ENCODE results near the gene SLC22A16. TPM values are rescaled to one million over a fixed set of nuclear protein-coding genes. Genes with fewer than 3 reads are reported as not detected.

Gene SLC22A16
- total RNA-seq: not detected

DNA sequence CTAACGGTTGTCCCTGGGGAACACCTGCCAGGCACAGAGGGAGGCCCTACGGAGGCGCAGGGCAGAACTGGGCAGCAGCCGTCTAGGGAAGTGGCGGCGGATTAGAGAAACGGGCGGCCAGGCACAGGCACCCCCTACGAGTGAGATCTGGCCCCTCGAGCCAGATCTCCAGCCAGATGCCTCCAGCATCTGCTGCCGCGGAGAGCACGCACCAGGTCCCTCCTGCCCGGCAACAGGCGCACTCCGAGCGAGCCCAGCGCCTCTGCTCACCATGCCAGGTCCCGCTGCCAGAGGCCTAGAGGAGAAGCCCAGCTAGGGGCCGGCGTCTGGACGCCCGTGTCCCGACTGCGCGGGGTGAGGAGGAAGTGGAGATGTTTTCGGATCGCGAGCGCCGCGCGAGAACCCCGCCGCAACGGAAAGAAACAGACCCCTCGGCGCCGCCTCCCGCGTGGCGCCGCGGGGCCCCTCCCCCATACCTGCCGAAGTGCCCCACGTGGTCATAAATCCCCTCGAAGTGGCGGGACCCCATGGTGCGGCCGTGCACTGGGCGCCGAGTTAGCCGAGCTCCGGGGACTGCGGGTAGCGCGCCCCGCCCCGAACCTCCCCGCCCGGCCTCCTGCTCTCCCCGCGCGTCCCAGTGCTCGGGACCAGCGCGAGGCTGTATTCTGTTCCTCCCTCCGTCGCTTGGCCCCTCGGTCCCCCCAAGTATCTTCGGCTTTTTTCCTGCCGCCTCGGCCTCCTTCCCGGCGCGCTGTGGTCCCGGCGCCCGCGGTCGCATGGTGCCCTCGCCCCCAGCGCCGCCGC is at the start of gene SLC22A16:
SLC22A16 (minus strand) TSS at position 568 of the 804 bp plus-strand sequence; CDS start at position 529, 39 bp downstream.
- peak within 1 kb of the TSS; percentile 34 for H3K4me3 Mint-ChIP-seq
- peaks cover 25% of the 10 kb centered on the region for H3K27me3 Mint-ChIP-seq
- CTCF ChIA-PET: interaction anchor here (1.0 kb wide), 1 partner anchor 176 kb away, joined by 3 read pairs; no protein-coding TSS in a partner anchor
- POLR2A ChIA-PET: no interaction called here
- ATAC-seq (peak; percentile 36), DNase-seq (peak; percentile 15)
- intact Hi-C loops (cut with DNase I, micrococcal nuclease): no loop called here
- H3K9me3 Mint-ChIP-seq (ENCODE audit: low read depth): no peaks in the 10 kb centered on the region
- H3K36me3 Mint-ChIP-seq (ENCODE audit: low read depth): no peaks in the 10 kb centered on the region
- peaks cover 9% of the 10 kb centered on the region for H3K4me1 Mint-ChIP-seq
- H3K27ac Mint-ChIP-seq: no peak within 1 kb of the TSS

DNA sequence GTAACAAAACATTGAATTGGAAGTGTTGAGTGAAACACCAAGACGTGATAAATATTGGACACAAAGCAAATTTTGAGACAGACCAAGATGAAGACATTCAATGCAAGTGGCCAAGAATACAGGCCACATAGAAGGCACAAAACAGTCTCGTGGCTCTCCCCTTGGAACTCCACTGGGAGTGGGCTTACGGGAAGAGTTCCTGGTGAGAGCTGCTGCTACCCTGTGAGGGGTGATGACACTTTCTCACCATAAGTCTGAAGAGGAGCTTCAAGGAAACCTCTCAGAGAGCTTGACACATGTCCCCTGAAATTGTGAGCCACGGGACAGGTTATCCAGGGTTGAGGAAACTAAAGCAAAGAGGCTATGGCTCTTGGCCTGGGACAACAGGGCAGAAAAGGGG is 48.6 kb upstream of the SLC22A16 start:
- ATAC-seq (no peak), DNase-seq (no peak)
- POLR2A ChIA-PET: no interaction called here
- H3K9me3 Mint-ChIP-seq (ENCODE audit: low read depth): no peaks in the 10 kb centered on the region
- no peaks in the 10 kb centered on the region for H3K36me3 Mint-ChIP-seq (ENCODE audit: low read depth)
- H3K4me1 Mint-ChIP-seq: peaks cover 9% of the 10 kb centered on the region
- no peak overlapping the region for H3K27ac Mint-ChIP-seq
- intact Hi-C loops (cut with DNase I, micrococcal nuclease): no loop called here
- no peak overlapping the region for H3K4me3 Mint-ChIP-seq
- H3K27me3 Mint-ChIP-seq: peaks cover 4% of the 10 kb centered on the region
- CTCF ChIA-PET: no interaction called here

- DNase-seq (no peak), ATAC-seq (no peak)
- Mint-ChIP-seq H3K36me3 (ENCODE audit: low read depth) (no peaks in the 10 kb centered on the region), H3K4me3 (no peak overlapping the region), H3K27ac (no peak overlapping the region), H3K9me3 (ENCODE audit: low read depth) (no peaks in the 10 kb centered on the region), H3K4me1 (peaks cover 8% of the 10 kb centered on the region), H3K27me3 (peaks cover 3% of the 10 kb centered on the region)
- intact Hi-C loops (cut with DNase I, micrococcal nuclease): no loop called here
- POLR2A ChIA-PET: no interaction called here
- CTCF ChIA-PET: no interaction called here
Observed at GRCh38 chr6:110524305-110524704, 47.9 kb upstream of the SLC22A16 start.

- CTCF ChIA-PET: no interaction called here
- ATAC-seq (peak; percentile 26), DNase-seq (no peak)
- H3K4me1 Mint-ChIP-seq: peaks cover 5% of the 10 kb centered on the region
- H3K27me3 Mint-ChIP-seq: peaks cover 2% of the 10 kb centered on the region
- intact Hi-C loops (cut with DNase I, micrococcal nuclease): no loop called here
- H3K36me3 Mint-ChIP-seq (ENCODE audit: low read depth): no peaks in the 10 kb centered on the region
- H3K27ac Mint-ChIP-seq: no peak overlapping the region
- POLR2A ChIA-PET: no interaction called here
- no peaks in the 10 kb centered on the region for H3K9me3 Mint-ChIP-seq (ENCODE audit: low read depth)
- H3K4me3 Mint-ChIP-seq: no peak overlapping the region
Observed at GRCh38 chr6:110523451-110524021, 47.1 kb upstream of the SLC22A16 start.

GRCh38 chr6:110522427-110522826 is 46.0 kb upstream of the SLC22A16 start:
- intact Hi-C loops (cut with DNase I, micrococcal nuclease): no loop called here
- ChIA-PET POLR2A (no interaction called here), CTCF (no interaction called here)
- Mint-ChIP-seq H3K27me3 (peaks cover under 1% of the 10 kb centered on the region), H3K9me3 (ENCODE audit: low read depth) (no peaks in the 10 kb centered on the region), H3K4me1 (no peaks in the 10 kb centered on the region), H3K36me3 (ENCODE audit: low read depth) (no peaks in the 10 kb centered on the region), H3K4me3 (no peak overlapping the region), H3K27ac (no peak overlapping the region)
- ATAC-seq (no peak), DNase-seq (no peak)

- ATAC-seq (no peak), DNase-seq (no peak)
- no peak overlapping the region for H3K4me3 Mint-ChIP-seq
- ChIA-PET POLR2A (interaction anchor here (0.7 kb wide), 1 partner anchor 525 kb away, joined by 4 read pairs; no protein-coding TSS in a partner anchor), CTCF (no interaction called here)
- no peak overlapping the region for H3K27ac Mint-ChIP-seq
- H3K4me1 Mint-ChIP-seq: no peaks in the 10 kb centered on the region
- H3K9me3 Mint-ChIP-seq (ENCODE audit: low read depth): no peaks in the 10 kb centered on the region
- H3K36me3 Mint-ChIP-seq (ENCODE audit: low read depth): no peaks in the 10 kb centered on the region
- intact Hi-C loops (cut with DNase I, micrococcal nuclease): no loop called here
- H3K27me3 Mint-ChIP-seq: peaks cover 3% of the 10 kb centered on the region
Observed at GRCh38 chr6:110520992-110521543, 44.7 kb upstream of the SLC22A16 start.

DNA sequence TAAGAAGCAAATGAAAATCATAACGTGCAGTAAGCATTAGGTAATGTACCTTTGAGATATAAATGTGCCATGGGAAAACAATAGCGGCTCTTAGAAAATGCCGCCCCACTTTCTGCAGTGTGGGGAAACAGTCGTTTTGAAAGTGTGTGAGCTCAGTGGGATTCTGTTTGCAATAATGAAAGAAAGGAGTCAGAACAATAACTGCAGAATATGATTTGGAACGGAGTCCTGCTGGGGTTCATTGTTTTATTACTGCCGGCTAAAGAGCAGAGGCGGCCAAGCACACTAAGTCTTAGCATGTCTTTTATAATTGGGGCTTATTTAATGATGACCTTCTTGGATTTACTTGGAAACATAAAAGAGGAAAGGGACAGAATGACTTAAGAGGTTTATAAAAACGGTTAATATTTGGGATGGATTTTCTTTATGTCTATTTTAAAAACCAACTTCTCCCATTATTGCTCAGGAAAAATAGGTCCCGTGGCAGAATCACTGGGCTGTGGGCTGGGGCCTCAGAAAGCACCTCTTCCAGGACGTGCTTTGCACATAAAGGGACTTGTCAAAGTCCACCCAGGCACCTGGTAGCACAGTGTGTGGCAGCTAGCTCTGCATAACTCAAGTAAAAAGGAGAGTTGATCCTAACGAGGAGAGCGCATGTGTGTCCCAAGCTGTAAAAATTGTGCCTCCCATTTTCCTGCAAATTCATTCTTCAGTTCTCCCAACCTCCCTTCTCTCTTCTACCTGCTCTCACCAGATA is 44.0 kb upstream of the SLC22A16 start:
- no peaks in the 10 kb centered on the region for H3K9me3 Mint-ChIP-seq (ENCODE audit: low read depth)
- ChIA-PET POLR2A (no interaction called here), CTCF (interaction anchor here (0.9 kb wide), 1 partner anchor 8 kb away, joined by 3 read pairs; no protein-coding TSS in a partner anchor)
- intact Hi-C loops (cut with DNase I, micrococcal nuclease): no loop called here
- H3K4me3 Mint-ChIP-seq: no peak overlapping the region
- no peaks in the 10 kb centered on the region for H3K4me1 Mint-ChIP-seq
- DNase-seq: no peak
- no peak for ATAC-seq
- H3K36me3 Mint-ChIP-seq (ENCODE audit: low read depth): no peaks in the 10 kb centered on the region
- no peak overlapping the region for H3K27ac Mint-ChIP-seq
- peaks cover 3% of the 10 kb centered on the region for H3K27me3 Mint-ChIP-seq

GRCh38 chr6:110517601-110518281 is 41.3 kb upstream of the SLC22A16 start:
- DNase-seq (no peak), ATAC-seq (no peak)
- no peaks in the 10 kb centered on the region for H3K4me1 Mint-ChIP-seq
- H3K4me3 Mint-ChIP-seq: no peak overlapping the region
- H3K27ac Mint-ChIP-seq: no peak overlapping the region
- no peaks in the 10 kb centered on the region for H3K9me3 Mint-ChIP-seq (ENCODE audit: low read depth)
- ChIA-PET POLR2A (no interaction called here), CTCF (interaction anchor here (0.7 to 0.9 kb wide), 2 partner anchors 34 to 1246 kb away, joined by 3 to 5 read pairs; no protein-coding TSS in a partner anchor)
- H3K27me3 Mint-ChIP-seq: peaks cover 3% of the 10 kb centered on the region
- no peaks in the 10 kb centered on the region for H3K36me3 Mint-ChIP-seq (ENCODE audit: low read depth)
- intact Hi-C loops (cut with DNase I, micrococcal nuclease): no loop called here

- ATAC-seq (no peak), DNase-seq (no peak)
- POLR2A ChIA-PET: no interaction called here
- no peak overlapping the region for H3K4me3 Mint-ChIP-seq
- CTCF ChIA-PET: no interaction called here
- no peaks in the 10 kb centered on the region for H3K36me3 Mint-ChIP-seq (ENCODE audit: low read depth)
- H3K4me1 Mint-ChIP-seq: no peaks in the 10 kb centered on the region
- intact Hi-C loops (cut with DNase I, micrococcal nuclease): no loop called here
- no peaks in the 10 kb centered on the region for H3K9me3 Mint-ChIP-seq (ENCODE audit: low read depth)
- H3K27ac Mint-ChIP-seq: no peak overlapping the region
- H3K27me3 Mint-ChIP-seq: peaks cover 3% of the 10 kb centered on the region
Observed at GRCh38 chr6:110517034-110517433, 40.6 kb upstream of the SLC22A16 start.

GRCh38 chr6:110514818-110515217 is 38.4 kb upstream of the SLC22A16 start:
- ChIA-PET CTCF (interaction anchor here (1.6 kb wide), 1 partner anchor 13 kb away, joined by 4 read pairs; no protein-coding TSS in a partner anchor), POLR2A (no interaction called here)
- Mint-ChIP-seq H3K27ac (no peak overlapping the region), H3K36me3 (ENCODE audit: low read depth) (no peaks in the 10 kb centered on the region), H3K4me1 (no peaks in the 10 kb centered on the region), H3K4me3 (no peak overlapping the region), H3K9me3 (ENCODE audit: low read depth) (no peaks in the 10 kb centered on the region), H3K27me3 (peaks cover 3% of the 10 kb centered on the region)
- no peak for DNase-seq
- ATAC-seq: no peak
- intact Hi-C loops (cut with DNase I, micrococcal nuclease): no loop called here

GRCh38 chr6:110512991-110513390 is 36.6 kb upstream of the SLC22A16 start:
- intact Hi-C loops (cut with DNase I, micrococcal nuclease): no loop called here
- ATAC-seq (no peak), DNase-seq (no peak)
- CTCF ChIA-PET: interaction anchor here (0.9 kb wide), 1 partner anchor 14 kb away, joined by 4 read pairs; no protein-coding TSS in a partner anchor
- Mint-ChIP-seq H3K27me3 (peaks cover 3% of the 10 kb centered on the region), H3K36me3 (ENCODE audit: low read depth) (no peaks in the 10 kb centered on the region), H3K4me1 (no peaks in the 10 kb centered on the region), H3K9me3 (ENCODE audit: low read depth) (no peaks in the 10 kb centered on the region), H3K27ac (no peak overlapping the region), H3K4me3 (no peak overlapping the region)
- POLR2A ChIA-PET: no interaction called here

Data from activated CD4-positive, alpha-beta T cell treated with anti-CD3 and anti-CD28 coated beads for 36 hours (primary cell).